Bronchial epithelial cell (primary cell): ENCODE data around the gene RAC3. TPM values are rescaled to one million over a fixed set of nuclear protein-coding genes. Genes with fewer than 3 reads are reported as not detected.

Experiments used
- DNase-seq: peaks from one replicate; pipeline ENCODE4 v3.0.0-alpha.2; 2010; ENCODE audit warnings: low read depth
- FAIRE-seq: peaks from 2 replicates; lab custom pipeline; 2011; peaks lifted over from hg19 to GRCh38; lab: Jason Lieb, UNC
- H3K27me3 ChIP-seq: 2 replicates; pipeline ENCODE4 v1.5.1; 2011; ENCODE audit warnings: low read length; ENCODE audit not compliant: control insufficient read depth, insufficient read depth
- H3K36me3 ChIP-seq: 2 replicates; pipeline ENCODE4 v1.5.1; 2011; ENCODE audit warnings: low read length; ENCODE audit not compliant: control insufficient read depth, insufficient read depth
- H3K4me3 ChIP-seq: 2 replicates; pipeline ENCODE4 v1.5.1; 2011; ENCODE audit warnings: mild to moderate bottlenecking, low read depth, low read length, control low read depth
- total RNA-seq: library from RNA; depleted of rRNA; stranded (reverse); fragments of >200 nt; gene quantifications from 2 replicates; pipeline ENCODE4 v1.2.1, GENCODE V29; 2014
- TF ChIP-seq, protein P1 (sequence below): IDR thresholded peaks from 2 replicates; pipeline ENCODE4 v1.5.1; 2011; ENCODE audit warnings: mild to moderate bottlenecking, moderate library complexity, low read length, control low read depth, inconsistent platforms; ENCODE audit not compliant: insufficient read depth, severe bottlenecking

RAC3 gene
- total RNA-seq, 1 donor from 2014 or later = 18.7 TPM

DNA sequence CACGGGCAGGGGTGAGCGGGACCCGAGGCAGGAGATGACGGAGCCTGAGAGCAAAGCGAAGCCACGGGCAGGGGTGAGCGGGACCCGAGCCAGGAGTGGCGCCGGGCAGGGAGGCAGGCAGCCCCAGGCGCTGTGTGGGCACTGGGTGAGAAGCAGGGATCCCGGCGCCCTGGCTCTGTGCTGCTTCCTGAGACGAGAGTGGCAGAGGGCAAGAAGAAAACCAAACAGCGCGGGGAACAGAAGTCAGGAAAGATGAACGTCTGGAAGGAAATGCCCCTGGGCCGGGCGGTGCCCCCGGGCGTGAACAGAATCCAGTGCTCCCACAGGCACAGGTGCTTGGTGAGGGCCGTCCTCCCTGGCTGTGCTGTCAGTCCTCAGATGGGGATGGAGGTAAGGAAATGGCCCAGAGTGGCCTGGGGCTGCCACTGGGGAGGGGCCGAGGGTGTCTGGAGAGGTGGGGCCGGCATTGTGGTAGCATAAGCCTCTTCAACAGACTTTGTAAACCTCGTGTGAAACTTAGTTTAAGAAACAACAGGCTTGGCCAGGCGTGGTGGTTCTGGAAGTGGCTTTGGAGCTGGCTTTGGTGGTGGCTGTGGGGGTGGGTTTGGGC is 44.2 kb upstream of the RAC3 start:
- no peak for FAIRE-seq
- TF ChIP-seq, protein P1, sequence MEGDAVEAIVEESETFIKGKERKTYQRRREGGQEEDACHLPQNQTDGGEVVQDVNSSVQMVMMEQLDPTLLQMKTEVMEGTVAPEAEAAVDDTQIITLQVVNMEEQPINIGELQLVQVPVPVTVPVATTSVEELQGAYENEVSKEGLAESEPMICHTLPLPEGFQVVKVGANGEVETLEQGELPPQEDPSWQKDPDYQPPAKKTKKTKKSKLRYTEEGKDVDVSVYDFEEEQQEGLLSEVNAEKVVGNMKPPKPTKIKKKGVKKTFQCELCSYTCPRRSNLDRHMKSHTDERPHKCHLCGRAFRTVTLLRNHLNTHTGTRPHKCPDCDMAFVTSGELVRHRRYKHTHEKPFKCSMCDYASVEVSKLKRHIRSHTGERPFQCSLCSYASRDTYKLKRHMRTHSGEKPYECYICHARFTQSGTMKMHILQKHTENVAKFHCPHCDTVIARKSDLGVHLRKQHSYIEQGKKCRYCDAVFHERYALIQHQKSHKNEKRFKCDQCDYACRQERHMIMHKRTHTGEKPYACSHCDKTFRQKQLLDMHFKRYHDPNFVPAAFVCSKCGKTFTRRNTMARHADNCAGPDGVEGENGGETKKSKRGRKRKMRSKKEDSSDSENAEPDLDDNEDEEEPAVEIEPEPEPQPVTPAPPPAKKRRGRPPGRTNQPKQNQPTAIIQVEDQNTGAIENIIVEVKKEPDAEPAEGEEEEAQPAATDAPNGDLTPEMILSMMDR = no peak
- H3K36me3 ChIP-seq = peaks cover 6% of the 10 kb centered on the region

DNA sequence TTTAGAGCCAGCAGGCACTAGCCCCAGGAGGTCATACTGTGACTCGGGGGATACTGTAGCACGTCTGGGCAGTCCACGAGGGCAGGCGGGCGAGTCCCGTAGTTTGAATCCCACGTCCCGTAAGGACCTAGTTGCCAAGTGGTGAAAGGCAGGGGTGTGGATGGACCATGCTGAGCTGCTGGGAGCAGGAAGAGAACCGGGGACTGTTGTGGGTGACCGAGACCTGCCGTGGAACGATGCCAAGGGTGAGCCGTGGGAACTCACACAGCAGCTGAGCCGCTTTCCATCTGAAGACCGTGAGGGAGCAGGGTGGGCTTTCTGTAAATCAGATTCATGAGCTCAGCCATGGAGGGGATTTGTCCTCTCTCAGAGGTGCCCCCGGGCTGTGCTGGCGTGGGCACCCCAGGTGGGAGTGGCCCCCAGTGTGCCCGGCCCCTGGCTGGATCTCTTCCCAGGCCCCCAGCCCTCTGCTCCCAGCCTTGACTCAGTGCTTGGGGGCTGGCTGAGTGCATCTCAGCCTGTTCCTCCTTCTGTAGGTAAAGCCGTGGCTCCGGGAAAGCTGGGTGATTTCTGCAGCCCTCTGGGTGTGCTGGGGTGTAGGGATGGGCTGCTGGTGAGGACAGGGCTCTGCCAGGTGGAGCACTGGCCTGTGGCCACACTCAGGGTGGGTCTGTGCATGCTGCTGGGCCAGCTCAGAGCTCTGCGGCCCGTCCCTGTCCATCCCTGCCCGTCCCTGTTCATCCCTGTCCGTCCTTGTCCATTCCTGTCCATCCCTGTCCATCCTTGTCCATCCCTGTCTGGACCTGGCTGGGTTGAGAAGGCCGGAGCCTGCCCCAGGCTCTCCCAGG is 40.4 kb upstream of the RAC3 start:
- peaks cover 3% of the 10 kb centered on the region for H3K36me3 ChIP-seq
- no peak for FAIRE-seq
- no peak for DNase-seq
- H3K27me3 ChIP-seq = no peaks in the 10 kb centered on the region
- no peak overlapping the region for H3K4me3 ChIP-seq
- TF ChIP-seq, protein P1 = no peak

More for the DNA sequence above, 44.2 kb upstream of the RAC3 start:
- no peaks in the 10 kb centered on the region for H3K27me3 ChIP-seq
- DNase-seq = no peak
- no peak overlapping the region for H3K4me3 ChIP-seq

DNA sequence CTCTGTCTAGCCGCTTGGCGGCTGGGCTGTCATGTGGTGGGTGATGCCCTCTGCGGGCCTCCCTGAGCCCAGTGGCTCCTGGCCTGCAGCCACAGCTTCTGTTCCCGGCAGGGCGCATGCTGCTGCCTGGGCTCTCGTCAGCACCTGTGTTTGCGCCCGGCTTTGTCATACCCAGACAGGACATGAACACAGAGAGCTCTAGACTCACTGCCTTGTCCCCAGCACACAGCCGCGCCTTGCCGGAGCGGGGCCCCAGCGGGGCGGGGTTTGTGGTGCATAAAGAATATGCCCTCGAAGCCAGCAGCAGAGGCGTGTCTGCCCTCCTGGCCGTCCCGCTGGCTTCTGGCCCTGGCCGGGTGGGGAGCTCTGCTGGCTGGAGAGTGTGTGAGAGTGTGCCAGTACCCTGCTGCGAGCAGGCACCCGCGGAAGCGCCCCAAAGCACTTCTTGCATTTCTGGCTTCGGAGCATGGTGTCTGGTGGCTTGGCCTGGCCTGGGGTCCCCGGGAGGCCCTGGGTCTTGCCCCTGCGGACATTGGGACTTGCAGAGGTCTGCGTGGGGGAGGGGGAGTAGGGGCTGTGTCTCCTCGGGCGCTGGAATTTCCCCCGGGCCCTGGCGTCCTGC is 39.7 kb upstream of the RAC3 start:
- peaks cover 7% of the 10 kb centered on the region for H3K36me3 ChIP-seq
- peak; percentile 32 for FAIRE-seq
- peak; percentile 84 for DNase-seq
- no peaks in the 10 kb centered on the region for H3K27me3 ChIP-seq
- H3K4me3 ChIP-seq = no peak overlapping the region
- TF ChIP-seq, protein P1 = no peak

DNA sequence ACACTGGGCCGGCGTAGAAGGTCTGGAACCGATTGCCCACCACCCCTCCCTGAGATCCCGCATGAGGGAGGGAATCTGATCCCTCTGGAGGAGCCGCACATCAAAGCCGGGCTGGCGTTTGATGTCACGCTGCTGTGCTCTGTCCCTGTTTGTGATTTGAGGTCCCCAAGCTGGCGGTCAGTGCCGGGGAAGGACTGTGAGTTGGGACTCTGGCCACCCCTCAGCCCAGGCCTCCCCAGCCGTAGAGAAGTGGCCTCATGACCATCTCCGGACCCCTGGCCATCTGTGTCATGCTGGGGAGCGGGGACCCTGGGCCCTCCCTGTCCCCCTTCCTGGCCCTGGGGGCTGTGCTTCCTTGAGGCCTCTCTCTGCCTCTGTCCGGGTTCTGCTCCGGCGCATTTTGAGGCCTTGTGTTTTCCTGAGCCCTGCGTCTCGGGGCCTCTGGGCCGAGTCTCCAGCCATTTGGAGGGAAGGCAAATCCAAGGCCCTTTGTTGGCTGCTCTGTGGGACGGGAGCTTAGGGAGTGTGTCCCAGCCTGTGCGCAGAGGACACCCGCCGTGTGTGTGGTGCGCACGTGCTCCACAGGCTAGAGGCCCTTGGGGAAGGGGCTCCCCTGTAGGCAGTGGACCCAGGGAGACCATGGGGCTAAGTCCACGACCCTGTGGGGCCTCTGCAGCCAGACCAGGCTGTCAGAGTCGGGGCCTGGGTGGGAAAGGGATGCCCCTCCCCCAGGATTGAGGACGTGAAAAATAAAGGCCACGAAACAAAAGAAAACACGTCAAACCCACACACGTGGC is 39.0 kb upstream of the RAC3 start:
- no peak for DNase-seq
- TF ChIP-seq, protein P1 = no peak
- Histone ChIP-seq H3K27me3 (no peaks in the 10 kb centered on the region), H3K4me3 (no peak overlapping the region), H3K36me3 (peaks cover 8% of the 10 kb centered on the region)
- FAIRE-seq = no peak

DNA sequence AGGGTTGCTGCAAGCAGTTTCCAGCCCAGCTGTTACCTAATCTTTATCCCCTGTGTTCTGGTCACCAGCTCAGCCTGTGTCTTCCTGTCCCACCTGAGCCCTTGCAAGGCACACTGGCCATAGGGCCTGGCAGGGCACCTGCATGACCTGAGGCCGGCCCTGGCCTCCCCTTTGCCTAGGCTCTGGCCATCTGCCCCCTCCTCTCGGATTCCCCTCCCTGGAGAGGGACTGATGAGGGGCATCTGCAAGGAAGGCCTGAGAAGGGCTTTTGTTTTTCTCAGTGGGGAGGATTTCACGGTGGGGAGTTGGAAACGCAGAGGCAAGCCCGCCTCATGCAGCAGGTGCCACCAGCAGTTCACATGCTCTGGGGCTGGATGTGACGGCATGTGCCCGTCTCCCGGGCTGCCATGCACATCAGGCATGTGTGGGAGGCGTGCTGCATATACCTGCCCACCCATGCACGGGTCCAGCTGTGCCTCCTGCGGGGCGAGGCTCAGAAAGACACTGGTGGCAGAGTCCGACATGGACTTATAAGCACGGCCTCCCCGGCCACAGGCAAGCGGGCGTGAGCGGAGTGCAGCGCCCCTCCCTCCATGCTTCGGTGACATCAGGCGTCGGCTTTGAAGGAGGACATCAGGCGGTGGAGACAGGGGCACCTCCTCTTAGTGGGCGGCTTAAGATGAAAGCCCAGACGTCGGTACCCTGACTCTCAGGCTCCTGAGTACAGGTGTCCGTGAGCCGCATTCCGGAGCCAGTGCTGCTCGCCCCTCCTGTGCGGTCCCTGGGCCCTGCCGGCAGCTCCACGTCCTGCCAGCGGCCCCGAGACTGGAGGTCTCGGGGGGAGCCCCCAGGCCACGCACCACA is 37.5 kb upstream of the RAC3 start:
- TF ChIP-seq, protein P1 = no peak
- H3K27me3 ChIP-seq = no peaks in the 10 kb centered on the region
- no peak for FAIRE-seq
- H3K36me3 ChIP-seq = peaks cover 8% of the 10 kb centered on the region
- no peak for DNase-seq
- H3K4me3 ChIP-seq = no peak overlapping the region
